Keratinocyte (primary cell): ENCODE data around the gene AMDHD2. TPM values are rescaled to one million over a fixed set of nuclear protein-coding genes. Genes with fewer than 3 reads are reported as not detected.

Experiments
- DNase-seq: peaks from one replicate; pipeline ENCODE4 v3.0.0-alpha.2; 2011; ENCODE audit warnings: low read depth, missing footprints, low spot score
- FAIRE-seq: peaks from 2 replicates; lab custom pipeline; 2011; peaks lifted over from hg19 to GRCh38; lab: Jason Lieb, UNC
- H2AFZ ChIP-seq: 2 replicates; pipeline ENCODE4 v1.6.0; 2012; ENCODE audit warnings: low read length, control low read depth, inconsistent platforms; ENCODE audit not compliant: control insufficient read depth
- H3K27ac ChIP-seq: 2 replicates; pipeline ENCODE4 v1.5.1; 2011; ENCODE audit warnings: low read length; ENCODE audit not compliant: control insufficient read depth, insufficient read depth
- H3K27me3 ChIP-seq: 3 replicates; pipeline ENCODE4 v1.6.0; 2011; ENCODE audit warnings: low read length; ENCODE audit not compliant: control insufficient read depth, insufficient read depth; ENCODE audit errors: extremely low read depth
- H3K36me3 ChIP-seq, 2 experiments: 2 replicates in 1 of 2; 3 replicates in 1 of 2; pipeline ENCODE4 v1.5.1; 2011; ENCODE audit warnings: low read length in 2 of 2, mild to moderate bottlenecking in 1 of 2; ENCODE audit not compliant: control insufficient read depth in 2 of 2, insufficient read depth in 2 of 2; ENCODE audit errors: extremely low read depth in 1 of 2
- H3K4me1 ChIP-seq: 3 replicates; pipeline ENCODE4 v1.5.1; 2011; ENCODE audit warnings: low read length; ENCODE audit not compliant: control insufficient read depth, insufficient read depth; ENCODE audit errors: extremely low read depth
- H3K4me2 ChIP-seq: 3 replicates; pipeline ENCODE4 v1.6.0; 2011; ENCODE audit warnings: low read depth, low read length; ENCODE audit not compliant: control insufficient read depth, insufficient read depth; ENCODE audit errors: extremely low read depth
- H3K4me3 ChIP-seq, 3 experiments: fragments of 200-600 bp in 1 of 3; sonication (generic) in 1 of 3; 2 replicates in 2 of 3; 3 replicates in 1 of 3; pipeline ENCODE4 v1.5.1; 2011 to 2016; ENCODE audit warnings: low read length in 3 of 3, mild to moderate bottlenecking in 3 of 3, control low read depth in 2 of 3, inconsistent platforms in 1 of 3, low read depth in 1 of 3, mixed read lengths in 1 of 3, mixed run types in 1 of 3, moderate library complexity in 1 of 3; ENCODE audit not compliant: control insufficient read depth in 2 of 3, insufficient read depth in 2 of 3; ENCODE audit errors: extremely low read depth in 1 of 3
- H3K79me2 ChIP-seq: 2 replicates; pipeline ENCODE4 v1.6.0; 2012; ENCODE audit warnings: low read length; ENCODE audit not compliant: control insufficient read depth, insufficient read depth
- H3K9ac ChIP-seq: 3 replicates; pipeline ENCODE4 v1.6.0; 2011; ENCODE audit warnings: low read length; ENCODE audit not compliant: control insufficient read depth, insufficient read depth; ENCODE audit errors: extremely low read depth
- H3K9me1 ChIP-seq: 3 replicates; pipeline ENCODE4 v1.6.0; 2011; ENCODE audit warnings: low read length; ENCODE audit not compliant: control insufficient read depth, insufficient read depth; ENCODE audit errors: extremely low read depth
- H3K9me3 ChIP-seq: 2 replicates; pipeline ENCODE4 v1.5.1; 2012; ENCODE audit warnings: low read depth, low read length; ENCODE audit not compliant: control insufficient read depth
- H4K20me1 ChIP-seq: 3 replicates; pipeline ENCODE4 v1.6.0; 2011; ENCODE audit warnings: low read length; ENCODE audit not compliant: control insufficient read depth, insufficient read depth; ENCODE audit errors: extremely low read depth
- EZH2 ChIP-seq: IDR thresholded peaks from one replicate; pipeline ENCODE4 v1.6.1; 2012; ENCODE audit warnings: inconsistent platforms, mild to moderate bottlenecking, low read length, moderate library complexity
- dilution Hi-C: fragments of 300-500 bp; cut with MboI; formaldehyde crosslinking; loops from one replicate; pipeline ENCODE4 v1.7.0; 2020; ENCODE audit warnings: low sequenced_read_pairs; ENCODE audit not compliant: extremely low pct_ligation_motif_present
- polyA plus RNA-seq, 5 experiments: library from polyadenylated mRNA; depleted of rRNA in 3 of 5; stranded (reverse) in 3 of 5; stranded (forward) in 1 of 5; unstranded in 1 of 5; fragments of >200 nt; gene quantifications; 1 replicate in 1 of 5; 2 replicates in 3 of 5; 3 replicates in 1 of 5; pipeline versions ENCODE4 v1.2.1 to v1.2.3, GENCODE V29; 2011 to 2012; ENCODE audit warnings: missing spikeins in 2 of 5, low read depth in 1 of 5, low replicate concordance in 1 of 5
- TF ChIP-seq, protein P1 (sequence below), 3 experiments: IDR thresholded peaks in 1 of 3; conservative IDR thresholded peaks in 1 of 3; optimal IDR thresholded peaks in 1 of 3; 2 replicates in 2 of 3; 3 replicates in 1 of 3; pipeline versions ENCODE3 to v1.5.1; 2011; ENCODE audit warnings: low read length in 3 of 3, mild to moderate bottlenecking in 3 of 3, moderate library complexity in 2 of 3, control low read depth in 1 of 3, inconsistent platforms in 1 of 3; ENCODE audit not compliant: insufficient read depth in 2 of 3; ENCODE audit errors: extremely low read depth in 1 of 3

AMDHD2 gene
- polyA plus RNA-seq, 1 donor (not counting 4 experiments of a cell fraction or from before 2014, with no cell fraction given) = 8.9 TPM

DNA sequence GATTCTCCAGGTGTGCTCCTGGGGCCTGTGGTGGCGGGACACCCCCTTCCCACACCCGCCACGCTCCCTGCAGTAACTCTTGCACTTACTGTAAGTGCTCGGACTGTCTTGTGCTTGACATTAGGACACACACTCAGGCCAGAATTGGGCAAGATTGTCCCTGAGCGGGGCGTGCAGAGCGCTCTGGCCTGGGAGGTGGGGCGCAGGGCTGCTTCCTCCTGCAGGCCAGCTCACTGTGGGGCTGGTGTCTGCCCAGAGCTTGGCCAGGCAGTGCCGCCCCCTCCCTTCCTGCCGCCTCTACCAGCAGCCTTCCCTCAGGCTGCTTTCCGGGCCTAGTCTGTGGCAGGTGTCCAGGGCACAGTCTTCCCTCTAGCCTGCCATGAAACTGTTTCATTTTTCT, 12.5 kb upstream of the AMDHD2 start:
- no peaks in the 10 kb centered on the region for H3K27me3 ChIP-seq
- FAIRE-seq (no peak), DNase-seq (no peak)
- H4K20me1 ChIP-seq = no peaks in the 10 kb centered on the region
- no peak overlapping the region for H2AFZ ChIP-seq
- TF ChIP-seq EZH2 = no peak
- TF ChIP-seq, protein P1, sequence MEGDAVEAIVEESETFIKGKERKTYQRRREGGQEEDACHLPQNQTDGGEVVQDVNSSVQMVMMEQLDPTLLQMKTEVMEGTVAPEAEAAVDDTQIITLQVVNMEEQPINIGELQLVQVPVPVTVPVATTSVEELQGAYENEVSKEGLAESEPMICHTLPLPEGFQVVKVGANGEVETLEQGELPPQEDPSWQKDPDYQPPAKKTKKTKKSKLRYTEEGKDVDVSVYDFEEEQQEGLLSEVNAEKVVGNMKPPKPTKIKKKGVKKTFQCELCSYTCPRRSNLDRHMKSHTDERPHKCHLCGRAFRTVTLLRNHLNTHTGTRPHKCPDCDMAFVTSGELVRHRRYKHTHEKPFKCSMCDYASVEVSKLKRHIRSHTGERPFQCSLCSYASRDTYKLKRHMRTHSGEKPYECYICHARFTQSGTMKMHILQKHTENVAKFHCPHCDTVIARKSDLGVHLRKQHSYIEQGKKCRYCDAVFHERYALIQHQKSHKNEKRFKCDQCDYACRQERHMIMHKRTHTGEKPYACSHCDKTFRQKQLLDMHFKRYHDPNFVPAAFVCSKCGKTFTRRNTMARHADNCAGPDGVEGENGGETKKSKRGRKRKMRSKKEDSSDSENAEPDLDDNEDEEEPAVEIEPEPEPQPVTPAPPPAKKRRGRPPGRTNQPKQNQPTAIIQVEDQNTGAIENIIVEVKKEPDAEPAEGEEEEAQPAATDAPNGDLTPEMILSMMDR (optimal IDR thresholded peaks at IDR 0.05 in 1 of 3, IDR thresholded peaks at IDR 0.05 in 1 of 3, conservative IDR thresholded peaks at IDR 0.05 in 1 of 3; ENCODE audit: extremely low read depth in 1 of 3, insufficient read depth in 2 of 3, low read length in 3 of 3) = no peak
- no peaks in the 10 kb centered on the region for H3K9me1 ChIP-seq
- H3K27ac ChIP-seq = no peak overlapping the region
- dilution Hi-C loops = no loop called here
- no peaks in the 10 kb centered on the region for H3K36me3 ChIP-seq
- H3K9ac ChIP-seq = no peak overlapping the region
- H3K79me2 ChIP-seq = no peaks in the 10 kb centered on the region
- no peak overlapping the region for H3K4me3 ChIP-seq
- no peaks in the 10 kb centered on the region for H3K4me1 ChIP-seq
- H3K4me2 ChIP-seq = no peak overlapping the region
- H3K9me3 ChIP-seq = no peaks in the 10 kb centered on the region

DNA sequence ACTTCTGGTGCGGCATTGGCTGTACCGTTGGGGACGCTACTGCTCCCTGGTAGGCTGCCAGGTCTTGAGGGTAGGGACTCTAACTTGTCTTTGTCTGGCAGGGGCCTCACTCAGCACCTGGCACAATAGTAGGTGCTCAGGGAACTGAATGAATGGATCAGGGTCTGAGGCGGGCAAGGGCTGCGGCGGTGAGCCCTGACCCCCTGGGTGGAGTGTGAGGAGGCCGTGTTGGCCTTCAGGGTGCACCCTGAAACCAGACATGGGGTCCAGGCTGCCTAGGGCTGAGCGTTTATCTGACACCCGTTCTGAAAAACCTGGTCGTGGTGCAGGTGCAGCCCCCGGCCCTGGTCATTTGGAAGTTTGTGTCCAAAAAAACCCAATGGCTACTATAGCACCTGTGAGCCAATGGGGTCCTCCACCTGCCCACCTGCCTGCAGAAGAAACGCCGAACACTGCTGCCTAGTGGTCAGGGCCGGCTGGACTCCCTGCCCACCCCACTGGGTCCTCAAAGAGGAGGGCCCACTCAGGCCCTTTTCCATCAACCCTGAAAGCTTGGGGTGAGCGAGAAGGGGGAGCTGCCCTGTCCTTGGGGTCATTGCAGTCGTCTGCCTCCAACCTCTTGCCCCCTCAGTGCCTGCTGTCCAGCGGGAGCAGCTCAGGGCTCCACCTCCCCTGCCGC, 11.3 kb upstream of the AMDHD2 start:
- Histone ChIP-seq H3K9me1 (no peaks in the 10 kb centered on the region), H3K9ac (no peak overlapping the region), H3K4me3 (no peak overlapping the region), H4K20me1 (no peaks in the 10 kb centered on the region), H3K9me3 (no peaks in the 10 kb centered on the region), H3K36me3 (no peaks in the 10 kb centered on the region), H3K79me2 (no peaks in the 10 kb centered on the region), H3K27me3 (no peaks in the 10 kb centered on the region), H2AFZ (no peak overlapping the region), H3K4me2 (no peak overlapping the region), H3K27ac (no peak overlapping the region), H3K4me1 (peaks cover 4% of the 10 kb centered on the region)
- no peak for TF ChIP-seq EZH2
- TF ChIP-seq, protein P1 (optimal IDR thresholded peaks at IDR 0.05 in 1 of 3, IDR thresholded peaks at IDR 0.05 in 1 of 3, conservative IDR thresholded peaks at IDR 0.05 in 1 of 3; ENCODE audit: extremely low read depth in 1 of 3, insufficient read depth in 2 of 3, low read length in 3 of 3) = no peak
- no peak for DNase-seq
- dilution Hi-C loops = no loop called here
- FAIRE-seq = no peak
